CD14-positive monocyte (primary cell): Measurements from ENCODE around the gene NADK. TPM values are rescaled to one million over a fixed set of nuclear protein-coding genes. Genes with fewer than 3 reads are reported as not detected.
A peak's percentile ranks its signal among the peaks of the same experiment; 100 is the strongest.

Source experiments
- DNase-seq, 3 donors: peaks; one replicate each; pipeline ENCODE4 v3.0.0-alpha.2; 2011 to 2022
- H2AFZ ChIP-seq: 2 replicates; pipeline ENCODE4 v1.6.0; 2012; ENCODE audit warnings: mild to moderate bottlenecking, low read depth, low read length, inconsistent platforms; ENCODE audit not compliant: insufficient read depth, poor library complexity, severe bottlenecking
- H3K27ac ChIP-seq, 2 donors: 1 replicate in 1 of 2; 2 replicates in 1 of 2; pipeline ENCODE4 v1.5.1; 2012 to 2013; ENCODE audit warnings: low read length in 2 of 2, control low read depth in 1 of 2, inconsistent platforms in 1 of 2, low read depth in 1 of 2, mild to moderate bottlenecking in 1 of 2
- H3K27me3 ChIP-seq, 2 donors: one replicate each; pipeline versions ENCODE4 v1.6.0 to v1.6.1; 2011 to 2013; ENCODE audit warnings: low read length in 2 of 2; ENCODE audit not compliant: control insufficient read depth in 2 of 2, insufficient read depth in 2 of 2
- H3K36me3 ChIP-seq, 2 donors: replicated peaks in 1 of 2; 1 replicate in 1 of 2; 2 replicates in 1 of 2; pipeline versions ENCODE4 v1.5.1 to v1.6.1; 2012 to 2013; ENCODE audit warnings: low read length in 2 of 2, control low read depth in 1 of 2, inconsistent platforms in 1 of 2, mild to moderate bottlenecking in 1 of 2; ENCODE audit not compliant: insufficient read depth in 2 of 2, control insufficient read depth in 1 of 2
- H3K4me1 ChIP-seq, 2 donors: 1 replicate in 1 of 2; 2 replicates in 1 of 2; pipeline versions ENCODE4 v1.5.1 to v1.6.1; 2012 to 2013; ENCODE audit warnings: low read length in 2 of 2, control low read depth in 1 of 2, inconsistent platforms in 1 of 2, mild to moderate bottlenecking in 1 of 2, moderate library complexity in 1 of 2; ENCODE audit not compliant: insufficient read depth in 2 of 2, control insufficient read depth in 1 of 2
- H3K4me2 ChIP-seq: replicated peaks from 2 replicates; pipeline ENCODE3; 2012; ENCODE audit warnings: low read length, moderate library complexity, mild to moderate bottlenecking; ENCODE audit not compliant: poor library complexity, severe bottlenecking; ENCODE audit errors: extremely low read depth
- H3K4me3 ChIP-seq, 3 experiments: fragments of 200-600 bp in 1 of 3; sonication (generic) in 1 of 3; replicated peaks in 1 of 3; 1 replicate in 2 of 3; 2 replicates in 1 of 3; pipeline ENCODE4 v1.5.1; 2011 to 2013; ENCODE audit warnings: low read length in 3 of 3, mild to moderate bottlenecking in 3 of 3, control low read depth in 2 of 3, low read depth in 2 of 3, inconsistent platforms in 1 of 3, moderate library complexity in 1 of 3
- H3K79me2 ChIP-seq: 2 replicates; pipeline ENCODE4 v1.6.0; 2012; ENCODE audit warnings: mild to moderate bottlenecking, control low read depth, inconsistent platforms, low read length, moderate library complexity; ENCODE audit not compliant: insufficient read depth
- H3K9ac ChIP-seq: 2 replicates; pipeline ENCODE4 v1.6.0; 2017; ENCODE audit warnings: low read length, mild to moderate bottlenecking; ENCODE audit not compliant: insufficient read depth, poor library complexity, severe bottlenecking
- H3K9me3 ChIP-seq, 2 donors: replicated peaks in 1 of 2; 1 replicate in 1 of 2; 2 replicates in 1 of 2; pipeline versions ENCODE4 v1.5.1 to v1.6.1; 2012 to 2013; ENCODE audit warnings: low read length in 2 of 2, control low read depth in 1 of 2; ENCODE audit not compliant: control insufficient read depth in 1 of 2, insufficient read depth in 1 of 2
- H4K20me1 ChIP-seq: 2 replicates; pipeline ENCODE4 v1.6.0; 2012; ENCODE audit warnings: mild to moderate bottlenecking, low read length, control low read depth, moderate library complexity; ENCODE audit not compliant: insufficient read depth
- H3K27ac Mint-ChIP-seq, 7 donors: one replicate each; pipeline ENCODE4 v1.8.0; 2020; ENCODE audit warnings: mild to moderate bottlenecking in 7 of 7, mixed read lengths in 7 of 7, moderate library complexity in 6 of 7, inconsistent platforms in 2 of 7
- H3K27me3 Mint-ChIP-seq, 3 donors: one replicate each; pipeline ENCODE4 v1.8.0; 2021 to 2022; ENCODE audit warnings: low read depth in 3 of 3, mild to moderate bottlenecking in 3 of 3, mixed read lengths in 3 of 3, moderate library complexity in 3 of 3, inconsistent platforms in 1 of 3
- H3K36me3 Mint-ChIP-seq, 2 donors: one replicate each; pipeline ENCODE4 v1.8.0; 2020; ENCODE audit warnings: mixed read lengths in 2 of 2, inconsistent platforms in 1 of 2, mild to moderate bottlenecking in 1 of 2
- H3K4me1 Mint-ChIP-seq: one replicate; pipeline ENCODE4 v1.8.0; 2020; ENCODE audit warnings: mild to moderate bottlenecking, mixed read lengths
- H3K4me3 Mint-ChIP-seq, 2 donors: one replicate each; pipeline ENCODE4 v1.8.0; 2020; ENCODE audit warnings: mild to moderate bottlenecking in 2 of 2, mixed read lengths in 2 of 2, moderate library complexity in 1 of 2
- H3K9me3 Mint-ChIP-seq, 7 donors: one replicate each; pipeline ENCODE4 v1.8.0; 2020 to 2022; ENCODE audit warnings: mixed read lengths in 7 of 7, mild to moderate bottlenecking in 6 of 7, moderate library complexity in 6 of 7, inconsistent platforms in 2 of 7
- CTCF ChIP-seq: fragments of 200-600 bp; IDR thresholded peaks from one replicate; pipeline ENCODE4 v1.8.0; 2022; ENCODE audit warnings: antibody characterized with exemption, mild to moderate bottlenecking
- WGBS: methylation state at CpG from one replicate; pipeline ENCODE4 v1.1.5; 2013; ENCODE audit warnings: missing lambda C conversion rate; ENCODE audit not compliant: insufficient coverage; 5-methylcytosine and 5-hydroxymethylcytosine counted together
- intact Hi-C, 2 donors: fragments of 100-400 bp; cut with micrococcal nuclease; formaldehyde crosslinking; loops; one replicate each; pipeline versions ENCODE4 v1.15.0 to v1.15.1; 2023
- polyA plus RNA-seq, 3 donors: library from polyadenylated mRNA; depleted of rRNA in 1 of 3; unstranded in 2 of 3; stranded (reverse) in 1 of 3; fragments of 300-500 nt in 2 of 3; fragments of >200 nt in 1 of 3; fragmentation: Illumina TruSeq in 2 of 3; gene quantifications; 1 replicate in 2 of 3; 2 replicates in 1 of 3; pipeline ENCODE4 v1.2.3, GENCODE V29; 2012 to 2021

Gene NADK
- polyA plus RNA-seq, 3 donors, result 175 to 425 (median 235) TPM

GRCh38 chr1:1776672-1777582 lies 1.3 kb downstream of the NADK start:
- peak overlapping the region; percentile 90 for H3K9ac ChIP-seq
- H3K4me2 ChIP-seq, result peak overlapping the region; percentile 92
- H3K36me3 ChIP-seq, result peaks cover 7 to 21% of the 10 kb centered on the region in 2 donors
- H2AFZ ChIP-seq, result no peak overlapping the region
- intact Hi-C loops, result loop anchor here in 1 of 2 donors (5.0 kb wide), 1 partner anchor 115 kb away; the partner anchor contains the start of gene GNB1
- DNase-seq, result no peak
- peaks cover 0 to 2% (median 0%) of the 10 kb centered on the region in 7 donors for H3K9me3 Mint-ChIP-seq
- peak overlapping the region; percentile 54 to 99 (median 69) for H3K4me3 ChIP-seq
- H3K27ac Mint-ChIP-seq, result peak overlapping the region; percentile 74 to 92 (median 86)
- peak overlapping the region in 1 of 2 donors; percentile 77 for H3K27ac ChIP-seq
- peaks cover 95% of the 10 kb centered on the region for H3K79me2 ChIP-seq
- H3K4me3 Mint-ChIP-seq, result peak overlapping the region; percentile 78 to 88
- peaks cover 62% of the 10 kb centered on the region for H3K4me1 Mint-ChIP-seq
- H3K4me1 ChIP-seq, result peaks cover 53 to 64% of the 10 kb centered on the region in 2 donors
- H3K27me3 ChIP-seq, result no peaks in the 10 kb centered on the region
- no peak for TF ChIP-seq CTCF
- H3K9me3 ChIP-seq, result no peaks in the 10 kb centered on the region
- H3K27me3 Mint-ChIP-seq, result peaks cover 0 to 7% (median 0%) of the 10 kb centered on the region in 3 donors
- H4K20me1 ChIP-seq, result peaks cover 78% of the 10 kb centered on the region
- 79% methylated on average over 4 of the region's 9 CpGs for WGBS
- H3K36me3 Mint-ChIP-seq, result peaks cover 23 to 51% of the 10 kb centered on the region in 2 donors

- Histone ChIP-seq H3K27me3 (no peaks in the 10 kb centered on the region), H3K4me3 (peak overlapping the region in 1 of 3 experiments; percentile 99), H3K4me2 (peak overlapping the region; percentile 60), H3K9ac (no peak overlapping the region), H3K36me3 (peaks cover 14 to 31% of the 10 kb centered on the region in 2 donors), H3K79me2 (peaks cover 95% of the 10 kb centered on the region), H4K20me1 (peaks cover 92% of the 10 kb centered on the region), H3K9me3 (peaks cover 0 to 3% of the 10 kb centered on the region in 2 donors), H2AFZ (no peak overlapping the region), H3K4me1 (peaks cover 39 to 51% of the 10 kb centered on the region in 2 donors), H3K27ac (peak overlapping the region; percentile 56 to 69)
- Mint-ChIP-seq H3K4me1 (peaks cover 53% of the 10 kb centered on the region), H3K36me3 (peaks cover 32 to 62% of the 10 kb centered on the region in 2 donors), H3K4me3 (peak overlapping the region; percentile 53 to 88), H3K27me3 (peaks cover 0 to 3% (median 0%) of the 10 kb centered on the region in 3 donors), H3K27ac (peak overlapping the region; percentile 69 to 92 (median 87)), H3K9me3 (peaks cover 0 to 4% (median 0%) of the 10 kb centered on the region in 7 donors)
- no peak for TF ChIP-seq CTCF
- 77% methylated on average over 6 of the region's 11 CpGs for WGBS
- intact Hi-C loops, result loop anchor here in 1 of 2 donors (5.0 kb wide), 1 partner anchor 117 kb away; the partner anchor contains the start of gene GNB1
- peak in 2 of 3 donors; percentile 21 to 28 for DNase-seq
Measured at GRCh38 chr1:1775327-1776226, 2.7 kb downstream of the NADK start.
